Heart left ventricle (tissue), 16 donors: ENCODE data around the gene SEPTIN1. TPM values are rescaled to one million over a fixed set of nuclear protein-coding genes. Genes with fewer than 3 reads are reported as not detected.

Experiments used
- ATAC-seq, 4 donors: fragments of 200-7000 bp; cut with Tn5 transposase; one replicate each; pipeline ENCODE4 v1.9.1; 2020 to 2022; ENCODE audit warnings: moderate library complexity in 4 of 4, mild to moderate bottlenecking in 3 of 4, moderate number of reproducible peaks in 1 of 4
- DNase-seq, 5 donors: peaks; one replicate each; pipeline ENCODE4 v3.0.0-alpha.2; 2020
- H3K27ac ChIP-seq, 12 donors: fragments of 200-600 bp; sonication (generic) in 4 of 12; one replicate each; pipeline versions ENCODE4 v1.5.0 to v1.8.0; 2016 to 2022; ENCODE audit warnings: mild to moderate bottlenecking in 2 of 12
- H3K27me3 ChIP-seq, 9 donors: fragments of 200-600 bp; sonication (generic) in 2 of 9; one replicate each; pipeline versions ENCODE4 v1.5.1 to v1.8.0; 2016 to 2022; ENCODE audit warnings: mild to moderate bottlenecking in 3 of 9
- H3K36me3 ChIP-seq, 9 donors: fragments of 200-600 bp; sonication (generic) in 2 of 9; one replicate each; pipeline versions ENCODE4 v1.5.0 to v1.8.0; 2018 to 2022; ENCODE audit warnings: mild to moderate bottlenecking in 2 of 9
- H3K4me1 ChIP-seq, 12 donors: fragments of 200-600 bp; sonication (generic) in 4 of 12; one replicate each; pipeline versions ENCODE4 v1.5.0 to v1.8.0; 2016 to 2022; ENCODE audit warnings: mild to moderate bottlenecking in 3 of 12
- H3K4me3 ChIP-seq, 12 donors: fragments of 200-600 bp; sonication (generic) in 4 of 12; one replicate each; pipeline versions ENCODE4 v1.5.0 to v1.8.0; 2017 to 2022; ENCODE audit warnings: mild to moderate bottlenecking in 9 of 12, moderate library complexity in 4 of 12
- H3K9me3 ChIP-seq, 12 donors: fragments of 200-600 bp; sonication (generic) in 4 of 12; one replicate each; pipeline versions ENCODE4 v1.5.0 to v1.8.0; 2016 to 2022; ENCODE audit warnings: mild to moderate bottlenecking in 1 of 12
- POLR2A ChIP-seq, 2 donors: fragments of 450-650 bp; IDR thresholded peaks; one replicate each; pipeline ENCODE4 v1.6.1; 2017; ENCODE audit warnings: antibody characterized with exemption in 2 of 2, mild to moderate bottlenecking in 2 of 2, moderate library complexity in 2 of 2
- WGBS, 4 donors: extraction: QIAGEN DNeasy Blood & Tissue Kit in 2 of 4; methylation state at CpG; one replicate each; pipeline versions ENCODE4 v1.1.5 to v1.1.7; 2013 to 2018; 5-methylcytosine and 5-hydroxymethylcytosine counted together
- intact Hi-C, 10 donors: fragments of 100-400 bp; cut with DNase I; formaldehyde crosslinking; loops; one replicate each; pipeline versions ENCODE4 v1.11.1 to v1.14.2; 2022
- polyA plus RNA-seq, 2 donors: library from polyadenylated mRNA; stranded (reverse); fragments of 200-250 nt; gene quantifications; one replicate each; pipeline ENCODE4 v1.2.3, GENCODE V29; 2013
- total RNA-seq, 9 donors: library from RNA; depleted of rRNA in 2 of 9; stranded (reverse); fragments of >200 nt in 2 of 9; fragmentation: NEBNext Ultra II Directional in 3 of 9; extraction: Animal tissue kit (Norgen Biotek cat#: 25700) in 3 of 9; gene quantifications; one replicate each; pipeline versions ENCODE4 v1.1.0 to v1.2.4, GENCODE V29; 2016 to 2023
- TF ChIP-seq, protein P1 (sequence below), 12 donors: fragments of 200-600 bp; sonication (generic) in 4 of 12; IDR thresholded peaks; one replicate each; pipeline versions ENCODE4 v1.5.0 to v1.8.0; 2018 to 2022; ENCODE audit warnings: antibody characterized with exemption in 12 of 12, mild to moderate bottlenecking in 5 of 12
- donor health status: ischemic (EF 13 %, LVEDD 7.1; RV severe dilation, severe dysfunction).
- donor health status: healthy with polysubstance abuse.
- donor health status: DM: no; HTN: yes; CAD: no.
- donor health status: DM: no; HTN: no; CAD: no.
- donor health status: ischemic (EF 25% LVEDD 6.9; RV normal size, moderate dysfunction).
- donor health status: ischemic (EF 25% LVEDD 5.7; RV mildly dilated, moderate dysfunction).
- donor health status: healthy.
- donor health status: DM: yes; HTN: yes; CAD: no.
- donor health status: ischemic (EF 35%, LVEDD 5.7; RV mildly dilated, moderate dysfunction).
- donor health status: nonischemic (EF 11% LVEDD 7.7; RV severe dilation, severe dysfunction).
- donor health status: DM: yes; HTN: yes; CAD: no.
- donor health status: PGD.
- donor health status: ischemic (EF 29% LVEDD 5.4; RV normal size, mild dysfunction).
- donor health status: nonischemic (EF 23%, LVEDD 6.1; RV moderate dilation, normal function).

The SEPTIN1 gene
- total and polyA plus RNA-seq, 11 donors: 0.44 to 9.2 (median 1.5) TPM; not detected in 1

DNA sequence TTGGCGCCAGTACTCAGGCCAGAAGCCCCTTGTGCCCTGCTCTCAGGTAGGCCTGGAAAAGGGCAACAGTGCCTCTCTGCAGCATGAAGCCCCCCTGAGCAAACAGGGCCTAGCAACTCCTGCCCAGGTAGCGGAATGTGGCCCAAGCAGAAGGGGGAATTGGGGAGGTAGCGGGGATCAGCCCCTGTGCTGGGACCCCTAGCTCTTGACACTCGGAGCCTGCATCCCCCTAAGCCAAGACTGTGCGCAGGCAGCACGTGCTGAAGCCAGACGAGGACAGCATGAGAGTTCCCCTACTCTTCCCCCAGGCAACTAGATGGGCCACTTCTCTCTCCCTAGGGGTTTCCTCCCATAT lies 26.4 kb downstream of the SEPTIN1 start:
- H3K4me1 ChIP-seq: peaks cover 12 to 47% (median 37%) of the 10 kb centered on the region in 12 donors
- peaks cover 0 to 72% (median 63%) of the 10 kb centered on the region in 9 donors for H3K36me3 ChIP-seq
- 61 to 66% (median 63%) methylated on average over 4 to 7 of the region's 7 CpGs for WGBS, 4 donors
- TF ChIP-seq POLR2A (IDR thresholded peaks at IDR 0.05): no peak
- TF ChIP-seq, protein P1, sequence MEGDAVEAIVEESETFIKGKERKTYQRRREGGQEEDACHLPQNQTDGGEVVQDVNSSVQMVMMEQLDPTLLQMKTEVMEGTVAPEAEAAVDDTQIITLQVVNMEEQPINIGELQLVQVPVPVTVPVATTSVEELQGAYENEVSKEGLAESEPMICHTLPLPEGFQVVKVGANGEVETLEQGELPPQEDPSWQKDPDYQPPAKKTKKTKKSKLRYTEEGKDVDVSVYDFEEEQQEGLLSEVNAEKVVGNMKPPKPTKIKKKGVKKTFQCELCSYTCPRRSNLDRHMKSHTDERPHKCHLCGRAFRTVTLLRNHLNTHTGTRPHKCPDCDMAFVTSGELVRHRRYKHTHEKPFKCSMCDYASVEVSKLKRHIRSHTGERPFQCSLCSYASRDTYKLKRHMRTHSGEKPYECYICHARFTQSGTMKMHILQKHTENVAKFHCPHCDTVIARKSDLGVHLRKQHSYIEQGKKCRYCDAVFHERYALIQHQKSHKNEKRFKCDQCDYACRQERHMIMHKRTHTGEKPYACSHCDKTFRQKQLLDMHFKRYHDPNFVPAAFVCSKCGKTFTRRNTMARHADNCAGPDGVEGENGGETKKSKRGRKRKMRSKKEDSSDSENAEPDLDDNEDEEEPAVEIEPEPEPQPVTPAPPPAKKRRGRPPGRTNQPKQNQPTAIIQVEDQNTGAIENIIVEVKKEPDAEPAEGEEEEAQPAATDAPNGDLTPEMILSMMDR (IDR thresholded peaks at IDR 0.05): no peak
- no peaks in the 10 kb centered on the region for H3K9me3 ChIP-seq
- peak overlapping the region in 11 of 12 donors; percentile 68 to 99 (median 83) for H3K4me3 ChIP-seq
- H3K27ac ChIP-seq: peak overlapping the region; percentile 91 to 99 (median 94)
- intact Hi-C loops: loop anchor here in 5 of 10 donors (1.0 to 10.0 kb wide), 6 partner anchors 12 to 261 kb away; partner anchors contain the start of genes TBC1D10B (in 1 of the 5), TBX6 (in 1 of the 5), YPEL3 (in 1 of the 5) and ZNF48 (in 1 of the 5)
- ATAC-seq (no peak), DNase-seq (no peak)
- H3K27me3 ChIP-seq: no peaks in the 10 kb centered on the region

DNA sequence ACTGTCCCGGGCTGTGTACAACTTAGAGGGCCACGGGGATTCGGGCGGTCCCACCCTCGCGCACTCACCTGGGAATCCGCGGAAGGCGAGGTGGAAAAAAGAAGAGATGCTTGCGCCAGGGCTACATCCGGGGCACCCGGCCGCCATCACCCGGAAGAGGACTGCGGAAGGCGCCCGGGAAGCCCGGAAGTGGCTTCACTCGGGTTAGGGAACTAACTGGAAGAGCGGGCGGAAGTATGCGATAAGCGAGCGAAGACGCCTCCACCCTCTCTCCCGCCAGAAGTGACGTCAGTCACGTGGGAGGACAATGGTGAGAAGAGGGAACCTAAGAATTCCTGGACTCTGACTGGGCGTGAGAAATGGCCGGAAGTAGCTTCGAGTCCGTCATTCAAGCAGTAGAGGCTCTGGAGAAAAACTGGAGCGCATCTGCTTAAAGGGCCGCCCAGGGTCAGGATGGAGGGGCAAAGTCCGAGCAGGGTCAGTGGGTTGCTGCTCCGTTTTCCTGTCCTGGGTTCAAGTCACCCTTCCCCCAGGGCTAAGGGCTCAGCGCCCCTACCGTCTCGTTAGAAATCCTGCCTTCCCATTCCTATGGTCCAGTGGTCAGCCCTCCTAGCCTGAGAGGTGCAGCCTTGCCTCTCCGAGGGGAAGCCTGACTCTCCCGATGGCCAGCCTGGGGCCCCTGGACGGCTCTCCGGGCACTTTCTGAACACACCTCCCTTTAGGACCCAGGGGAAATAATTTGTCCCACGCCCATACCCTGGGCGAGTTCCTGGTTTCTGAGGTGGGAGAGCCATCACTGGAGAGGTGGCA lies 27.0 kb downstream of the SEPTIN1 start, which contains the start of gene CD2BP2:
TSS of gene CD2BP2 (minus strand) at position 165 of the 810 bp plus-strand sequence. CDS start 627 bp downstream, outside the sequence.
- TF ChIP-seq, protein P1 (IDR thresholded peaks at IDR 0.05): peak in 1 of 12 donors; percentile 9
- TF ChIP-seq POLR2A (IDR thresholded peaks at IDR 0.05): peak in 1 of 2 donors; percentile 40
- Histone ChIP-seq H3K36me3 (peaks cover 0 to 72% (median 65%) of the 10 kb centered on the region in 9 donors), H3K27ac (peak within 1 kb of the TSS; percentile 91 to 99 (median 94)), H3K9me3 (no peaks in the 10 kb centered on the region), H3K27me3 (no peaks in the 10 kb centered on the region), H3K4me3 (peak within 1 kb of the TSS; percentile 68 to 99 (median 85)), H3K4me1 (peaks cover 12 to 47% (median 37%) of the 10 kb centered on the region in 12 donors)
- peak; percentile 95 to 98 (median 97) for DNase-seq
- 0 to 1% (median 1%) methylated on average over 42 to 45 of the region's 45 CpGs for WGBS, 4 donors
- intact Hi-C loops: loop anchor here in 5 of 10 donors (2.0 to 10.0 kb wide), 5 partner anchors 15 to 261 kb away; partner anchors contain the start of genes TBC1D10B (in 1 of the 5), TBX6 (in 1 of the 5), YPEL3 (in 1 of the 5) and ZNF48 (in 1 of the 5)
- ATAC-seq: peak; percentile 89 to 96 (median 92)

DNA sequence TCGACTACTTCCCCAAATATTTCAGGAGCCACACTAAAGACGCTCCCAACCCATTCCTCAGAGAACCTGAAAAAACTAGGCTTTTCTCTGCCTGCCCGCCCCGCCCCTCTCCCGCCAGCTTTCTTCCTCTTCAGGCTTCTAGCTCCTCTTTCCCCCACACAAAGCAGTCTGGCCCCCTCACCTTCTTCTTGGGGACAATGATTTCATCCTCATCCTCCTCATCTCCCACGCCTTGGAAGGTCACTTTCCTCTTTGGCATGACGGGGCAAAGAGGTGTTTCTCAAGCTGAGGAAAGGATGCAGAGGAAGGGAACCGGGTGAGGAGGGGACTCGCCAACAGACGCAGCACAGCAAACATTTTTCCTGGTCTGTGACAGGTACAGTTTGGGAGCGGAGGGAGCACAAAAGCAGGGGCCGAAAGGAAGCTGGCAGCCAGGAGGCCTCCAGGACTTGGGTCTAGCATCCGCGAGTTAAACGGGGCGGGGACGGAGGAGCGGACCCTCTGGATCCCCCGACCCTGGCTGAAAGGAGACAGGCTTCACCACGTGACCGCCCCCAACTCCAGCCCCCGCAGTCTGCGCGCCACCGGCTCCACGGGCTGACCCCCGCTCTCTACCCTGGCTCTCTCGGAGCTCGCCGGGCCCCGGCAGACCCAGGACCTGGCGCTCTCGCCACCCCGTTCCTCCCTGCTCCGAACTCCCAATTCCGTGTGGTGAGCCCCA lies 27.8 kb downstream of the SEPTIN1 start:
- H3K9me3 ChIP-seq: no peaks in the 10 kb centered on the region
- H3K27me3 ChIP-seq: no peaks in the 10 kb centered on the region
- WGBS, 4 donors: 3 to 6% (median 4%) methylated on average over 20 to 36 of the region's 36 CpGs
- no peak for TF ChIP-seq POLR2A (IDR thresholded peaks at IDR 0.05)
- TF ChIP-seq, protein P1 (IDR thresholded peaks at IDR 0.05): no peak
- ATAC-seq (peak; percentile 6 to 33 (median 21)), DNase-seq (peak in 2 of 5 donors; percentile 36)
- H3K36me3 ChIP-seq: peaks cover 0 to 71% (median 60%) of the 10 kb centered on the region in 9 donors
- H3K4me1 ChIP-seq: peaks cover 12 to 47% (median 37%) of the 10 kb centered on the region in 12 donors
- peak overlapping the region; percentile 11 to 99 (median 94) for H3K27ac ChIP-seq
- intact Hi-C loops: loop anchor here in 5 of 10 donors (2.0 to 10.0 kb wide), 5 partner anchors 16 to 260 kb away; partner anchors contain the start of genes TBC1D10B (in 1 of the 5), TBX6 (in 1 of the 5), YPEL3 (in 1 of the 5) and ZNF48 (in 1 of the 5)
- peak overlapping the region; percentile 68 to 99 (median 85) for H3K4me3 ChIP-seq
